GM12865 (cell line): Measurements from ENCODE around the gene ALX4.

Experiments used
- DNase-seq: peaks from one replicate; pipeline ENCODE4 v3.0.0; 2010; ENCODE audit warnings: low read depth
- H3K4me3 ChIP-seq: 2 replicates; pipeline ENCODE4 v1.5.1; 2011; ENCODE audit warnings: mild to moderate bottlenecking, low read depth, low read length, control low read depth
- CTCF ChIP-seq: IDR thresholded peaks from 2 replicates; pipeline ENCODE4 v1.5.1; 2011; ENCODE audit warnings: low read length, control low read depth, low read depth, inconsistent platforms; ENCODE audit not compliant: insufficient read depth; ENCODE audit errors: missing control alignments

Gene ALX4

DNA sequence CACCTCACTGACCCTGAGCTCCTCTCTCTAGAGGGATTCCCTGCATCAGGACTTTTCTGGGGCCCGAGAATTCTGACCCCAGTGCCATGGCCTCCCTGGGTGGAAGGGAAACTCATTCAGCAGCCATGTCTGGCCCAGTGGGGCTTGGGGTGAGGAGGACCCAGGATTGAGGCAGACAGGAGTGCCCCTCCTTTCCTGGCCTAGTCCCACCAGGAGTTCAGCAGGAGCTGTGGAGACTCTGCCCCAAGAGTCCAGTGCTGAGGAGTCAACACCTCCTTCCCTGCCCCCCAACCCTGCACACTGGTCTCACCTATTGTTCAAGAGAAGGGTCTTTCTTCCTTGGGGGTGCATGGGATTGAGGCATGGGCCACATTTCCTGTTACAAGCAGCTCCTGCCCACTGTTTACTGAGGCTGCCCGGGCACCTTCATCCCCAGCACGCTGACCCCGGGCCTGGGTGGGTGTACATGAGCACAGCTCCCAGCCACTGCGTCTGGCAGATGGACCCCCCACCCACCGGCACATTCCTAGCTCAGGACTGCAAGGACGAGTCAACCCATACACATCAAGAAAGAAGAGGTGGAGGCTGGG, 33.9 kb downstream of the ALX4 start:
- H3K4me3 ChIP-seq, result no peak overlapping the region
- TF ChIP-seq CTCF, result no peak
- no peak for DNase-seq

- H3K4me3 ChIP-seq, result no peak overlapping the region
- no peak for DNase-seq
- no peak for TF ChIP-seq CTCF
Measured at GRCh38 chr11:44275241-44275640, 34.7 kb downstream of the ALX4 start.

DNA sequence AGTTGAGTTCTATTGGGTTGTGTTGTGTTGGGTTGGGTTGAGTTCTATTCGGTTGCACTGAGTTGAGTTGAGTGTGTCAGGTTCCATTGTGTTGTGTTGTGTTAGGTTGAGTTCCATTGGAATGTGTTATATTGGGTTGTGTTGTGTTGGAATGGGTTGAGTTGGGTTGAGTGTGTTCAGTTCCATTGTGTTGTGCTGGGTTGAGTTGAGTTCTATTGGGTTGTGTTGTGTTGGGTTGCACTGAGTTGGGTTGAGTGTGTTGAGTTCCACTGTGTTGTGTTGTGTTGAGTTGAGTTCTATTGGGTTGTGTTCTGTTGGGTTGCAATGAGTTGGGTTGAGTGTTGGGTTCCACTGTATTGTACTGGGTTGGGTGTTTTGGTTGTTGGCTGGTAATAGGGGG, 35.5 kb downstream of the ALX4 start:
- DNase-seq, result no peak
- no peak overlapping the region for H3K4me3 ChIP-seq
- TF ChIP-seq CTCF, result no peak

- DNase-seq, result no peak
- TF ChIP-seq CTCF, result no peak
- no peak overlapping the region for H3K4me3 ChIP-seq
Measured at GRCh38 chr11:44271286-44271685, 38.7 kb downstream of the ALX4 start.

- no peak overlapping the region for H3K4me3 ChIP-seq
- no peak for DNase-seq
- no peak for TF ChIP-seq CTCF
Measured at GRCh38 chr11:44270403-44271273, 39.3 kb downstream of the ALX4 start.

DNA sequence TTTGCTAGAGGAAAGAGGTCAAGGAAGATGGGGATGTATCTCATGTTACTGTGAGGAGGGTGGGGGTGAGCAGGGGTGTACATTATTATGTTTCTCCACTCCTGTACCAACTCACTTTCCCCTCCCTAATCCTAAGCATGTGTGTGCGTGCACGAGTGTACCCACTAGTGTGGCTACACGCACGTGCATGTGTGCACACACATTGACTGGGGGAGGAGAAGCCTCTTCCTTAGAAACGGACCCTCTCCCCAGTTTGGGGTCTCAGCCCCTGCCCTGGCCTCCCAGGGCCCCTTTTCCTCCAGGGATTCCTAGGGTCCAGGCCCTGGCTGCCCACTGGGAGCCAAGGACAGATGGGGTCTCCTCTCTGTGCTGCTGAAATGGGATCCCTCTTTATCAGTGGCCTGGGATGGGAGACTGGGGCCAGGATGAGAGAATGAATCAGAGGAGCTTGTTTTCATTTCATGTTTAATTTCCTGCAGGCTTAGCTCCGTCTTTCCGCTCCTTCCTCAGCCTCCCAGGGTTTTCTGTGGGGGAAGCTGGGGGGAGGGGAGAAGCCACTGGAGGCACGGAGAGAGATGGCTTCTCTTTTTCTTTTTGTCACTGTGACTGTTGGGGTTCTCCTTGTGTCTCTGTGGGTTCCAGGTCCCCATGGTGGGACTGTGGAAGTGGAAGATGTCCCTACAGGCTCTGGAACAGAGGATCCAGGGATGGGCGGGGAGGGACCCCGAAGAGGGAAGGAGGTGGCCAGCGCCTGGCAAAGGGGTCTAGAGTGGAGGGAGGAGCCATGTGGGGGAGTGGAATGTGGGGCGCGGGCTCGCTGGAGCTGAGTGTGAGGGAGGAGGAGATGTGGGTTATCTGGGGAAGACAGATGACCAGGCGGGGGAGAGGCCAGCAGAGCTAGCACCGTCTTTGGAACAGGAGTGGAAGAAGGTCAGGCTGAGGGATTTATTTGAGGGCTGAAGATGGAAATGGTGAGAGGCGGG, 40.3 kb downstream of the ALX4 start:
- no peak for TF ChIP-seq CTCF
- no peak for DNase-seq
- no peak overlapping the region for H3K4me3 ChIP-seq
